ENCODE results near the gene NGRN.
"Not testable (repeated sequence)": the region's sequence is repeated elsewhere in the genome, so short reads cannot be mapped to it uniquely, and the experiment has no call there.

The NGRN gene

GRCh38 chr15:90233387-90234095 lies 31.9 kb upstream of the NGRN start, which contains the start of gene CIB1:
TSS of gene CIB1 (minus strand) at chr15:90233941. CDS start at chr15:90233885, 56 bp downstream.
- in situ Hi-C loops (cut with MboI; ENCODE audit: low sequenced_read_pairs), result no loop called here

GRCh38 chr15:90234096-90234988 lies 31.1 kb upstream of the NGRN start, which contains the start of gene GDPGP1:
TSS of gene GDPGP1 (plus strand) at chr15:90234209. CDS start at chr15:90240909, 6,700 bp downstream.
- in situ Hi-C loops (cut with MboI; ENCODE audit: low sequenced_read_pairs), result no loop called here

- in situ Hi-C loops (cut with MboI; ENCODE audit: low sequenced_read_pairs), result no loop called here
Measured at GRCh38 chr15:90239371-90239770, 26.1 kb upstream of the NGRN start.

GRCh38 chr15:90240856-90241255 lies 24.6 kb upstream of the NGRN start:
- in situ Hi-C loops (cut with MboI; ENCODE audit: low sequenced_read_pairs), result no loop called here

- in situ Hi-C loops (cut with MboI; ENCODE audit: low sequenced_read_pairs), result no loop called here
Measured at GRCh38 chr15:90241343-90242192, 23.9 kb upstream of the NGRN start.

GRCh38 chr15:90243943-90244639 lies 21.4 kb upstream of the NGRN start:
- in situ Hi-C loops (cut with MboI; ENCODE audit: low sequenced_read_pairs), result no loop called here

- in situ Hi-C loops (cut with MboI; ENCODE audit: low sequenced_read_pairs), result no loop called here
Measured at GRCh38 chr15:90248789-90249202, 16.7 kb upstream of the NGRN start.

GRCh38 chr15:90249203-90249863 lies 16.1 kb upstream of the NGRN start, which contains the start of gene TTLL13:
TSS of gene TTLL13 (plus strand) at chr15:90249556. CDS start at chr15:90250631, 1,075 bp downstream.
- in situ Hi-C loops (cut with MboI; ENCODE audit: low sequenced_read_pairs), result no loop called here

GRCh38 chr15:90257776-90258175 lies 7.7 kb upstream of the NGRN start:
- in situ Hi-C loops (cut with MboI; ENCODE audit: low sequenced_read_pairs), result no loop called here

GRCh38 chr15:90259524-90259923 lies 5.9 kb upstream of the NGRN start:
- in situ Hi-C loops (cut with MboI; ENCODE audit: low sequenced_read_pairs), result no loop called here

- in situ Hi-C loops (cut with MboI; ENCODE audit: low sequenced_read_pairs), result not testable (repeated sequence)
Measured at GRCh38 chr15:90260731-90261130, 4.7 kb upstream of the NGRN start.

GRCh38 chr15:90261811-90262210 lies 3.7 kb upstream of the NGRN start:
- in situ Hi-C loops (cut with MboI; ENCODE audit: low sequenced_read_pairs), result no loop called here

GRCh38 chr15:90262426-90262825 lies 3.0 kb upstream of the NGRN start:
- in situ Hi-C loops (cut with MboI; ENCODE audit: low sequenced_read_pairs), result no loop called here

- in situ Hi-C loops (cut with MboI; ENCODE audit: low sequenced_read_pairs), result no loop called here
Measured at GRCh38 chr15:90264671-90265070, 801 bp upstream of the NGRN start.

GRCh38 chr15:90266061-90266431 lies 574 bp downstream of the NGRN start:
- in situ Hi-C loops (cut with MboI; ENCODE audit: low sequenced_read_pairs), result no loop called here

GRCh38 chr15:90266485-90266884 lies 1.0 kb downstream of the NGRN start:
- in situ Hi-C loops (cut with MboI; ENCODE audit: low sequenced_read_pairs), result no loop called here

- in situ Hi-C loops (cut with MboI; ENCODE audit: low sequenced_read_pairs), result no loop called here
Measured at GRCh38 chr15:90268415-90268814, 2.9 kb downstream of the NGRN start.

- in situ Hi-C loops (cut with MboI; ENCODE audit: low sequenced_read_pairs), result no loop called here
Measured at GRCh38 chr15:90270502-90271150, 5.2 kb downstream of the NGRN start.

GRCh38 chr15:90271459-90272166 lies 6.1 kb downstream of the NGRN start:
- in situ Hi-C loops (cut with MboI; ENCODE audit: low sequenced_read_pairs), result no loop called here
